Peyer's patch (tissue), 4 donors: ENCODE results near the gene MTUS2.

Experiments used
- CTCF ChIP-seq, 6 experiments: fragments of 450-650 bp in 4 of 6; fragments of 200-600 bp in 2 of 6; sonication (generic) in 1 of 6; IDR thresholded peaks; one replicate each; pipeline ENCODE4 v1.5.1; 2017 to 2019; ENCODE audit warnings: antibody characterized with exemption in 6 of 6, mild to moderate bottlenecking in 3 of 6, moderate library complexity in 1 of 6
- POLR2A ChIP-seq, 2 donors: fragments of 450-650 bp; IDR thresholded peaks; one replicate each; pipeline ENCODE4 v1.5.1; 2017; ENCODE audit warnings: antibody characterized with exemption in 2 of 2, mild to moderate bottlenecking in 2 of 2, moderate library complexity in 2 of 2

- TF ChIP-seq CTCF (IDR thresholded peaks at IDR 0.05) = no peak
- TF ChIP-seq POLR2A (IDR thresholded peaks at IDR 0.05) = no peak
These were observed 317.9 kb downstream of the MTUS2 start for GRCh38 chr13:29137995-29138394.
